Lung (tissue), 12 donors: ENCODE measurements around the gene UBQLNL. TPM values are rescaled to one million over a fixed set of nuclear protein-coding genes. Genes with fewer than 3 reads are reported as not detected.

ENCODE experiments used
- ATAC-seq: fragments of 200-7000 bp; cut with Tn5 transposase; one replicate; pipeline ENCODE4 v1.9.1; 2020; ENCODE audit warnings: moderate number of reproducible peaks; ENCODE audit not compliant: insufficient read depth, low FRiP score
- DNase-seq, 3 donors: peaks; one replicate each; pipeline ENCODE4 v3.0.0-alpha.2; 2013 to 2017
- H3K27ac ChIP-seq, 2 donors: one replicate each; pipeline ENCODE4 v1.5.1; 2013; ENCODE audit warnings: mild to moderate bottlenecking in 2 of 2, moderate library complexity in 2 of 2, control low read depth in 1 of 2, inconsistent platforms in 1 of 2, low read depth in 1 of 2, low read length in 1 of 2
- H3K27me3 ChIP-seq, 3 donors: one replicate each; pipeline ENCODE4 v1.5.1; 2013; ENCODE audit warnings: low read length in 2 of 3; ENCODE audit not compliant: control insufficient read depth in 3 of 3, insufficient read depth in 3 of 3
- H3K36me3 ChIP-seq, 4 donors: one replicate each; pipeline ENCODE4 v1.5.1; 2013; ENCODE audit warnings: low read length in 4 of 4, mild to moderate bottlenecking in 1 of 4, moderate library complexity in 1 of 4; ENCODE audit not compliant: control insufficient read depth in 4 of 4, insufficient read depth in 4 of 4
- H3K4me1 ChIP-seq, 5 donors: one replicate each; pipeline ENCODE4 v1.5.1; 2013; ENCODE audit warnings: low read length in 5 of 5, mild to moderate bottlenecking in 2 of 5, moderate library complexity in 1 of 5; ENCODE audit not compliant: control insufficient read depth in 5 of 5, insufficient read depth in 5 of 5
- H3K4me3 ChIP-seq: one replicate; pipeline ENCODE4 v1.5.1; 2013; ENCODE audit warnings: mild to moderate bottlenecking, control low read depth, moderate library complexity
- H3K9ac ChIP-seq, 2 donors: one replicate each; pipeline ENCODE4 v1.5.1; 2013; ENCODE audit warnings: low read length in 2 of 2, control low read depth in 1 of 2; ENCODE audit not compliant: insufficient read depth in 1 of 2
- H3K9me3 ChIP-seq, 4 donors: one replicate each; pipeline ENCODE4 v1.5.1; 2013; ENCODE audit warnings: low read length in 3 of 4, mild to moderate bottlenecking in 1 of 4, moderate library complexity in 1 of 4; ENCODE audit not compliant: control insufficient read depth in 4 of 4, insufficient read depth in 3 of 4
- CTCF ChIP-seq: IDR thresholded peaks from 2 replicates; pipeline ENCODE4 v1.5.1; 2012; ENCODE audit warnings: mild to moderate bottlenecking; ENCODE audit errors: control extremely low read depth, extremely low read depth
- WGBS, 2 donors: extraction: QIAGEN DNeasy Blood & Tissue Kit; methylation state at CpG; one replicate each; pipeline ENCODE4 v1.1.7; 2013; 5-methylcytosine and 5-hydroxymethylcytosine counted together
- polyA plus RNA-seq, 2 donors: library from polyadenylated mRNA; stranded (reverse); fragments of 200-250 nt; gene quantifications; one replicate each; pipeline ENCODE4 v1.2.1, GENCODE V29; 2013
- total RNA-seq, 2 donors: library from RNA; depleted of rRNA in 1 of 2; stranded (reverse); fragments of >200 nt in 1 of 2; gene quantifications; one replicate each; pipeline ENCODE4 v1.2.1, GENCODE V29; 2014 to 2021
- donor health status: control.
- donor health status: control.
- donor health status: Bipolar disorder and iron deficiency.
- donor health status: healthy.
- donor health status: DM: yes; HTN: yes; CAD: no.

Gene UBQLNL
- total and polyA plus RNA-seq, 4 donors = 0.16 to 0.85 (median 0.56) TPM

- no peak for TF ChIP-seq CTCF
- H3K27me3 ChIP-seq = no peaks in the 10 kb centered on the region
- DNase-seq (no peak), ATAC-seq (no peak)
- H3K9ac ChIP-seq = no peak overlapping the region
- no peaks in the 10 kb centered on the region for H3K36me3 ChIP-seq
- H3K4me1 ChIP-seq = no peaks in the 10 kb centered on the region
- no peak overlapping the region for H3K4me3 ChIP-seq
- H3K27ac ChIP-seq = no peak overlapping the region
- H3K9me3 ChIP-seq = no peaks in the 10 kb centered on the region
These were observed 20.0 kb upstream of the UBQLNL start for GRCh38 chr11:5536482-5536881.

GRCh38 chr11:5534046-5534445 is 17.5 kb upstream of the UBQLNL start:
- Histone ChIP-seq H3K4me1 (no peaks in the 10 kb centered on the region), H3K9me3 (no peaks in the 10 kb centered on the region), H3K27me3 (no peaks in the 10 kb centered on the region), H3K27ac (no peak overlapping the region), H3K4me3 (no peak overlapping the region), H3K9ac (no peak overlapping the region), H3K36me3 (no peaks in the 10 kb centered on the region)
- DNase-seq (no peak), ATAC-seq (no peak)
- 73 to 90% methylated on average over 1 of the region's 1 CpG for WGBS, 2 donors
- TF ChIP-seq CTCF = no peak

GRCh38 chr11:5531053-5531831 is 14.7 kb upstream of the UBQLNL start:
- ATAC-seq = no peak

More at GRCh38 chr11:5531053-5531831, 14.7 kb upstream of the UBQLNL start:
- Histone ChIP-seq H3K9me3 (no peaks in the 10 kb centered on the region), H3K4me1 (no peaks in the 10 kb centered on the region), H3K27ac (no peak overlapping the region), H3K4me3 (no peak overlapping the region), H3K27me3 (no peaks in the 10 kb centered on the region), H3K36me3 (no peaks in the 10 kb centered on the region), H3K9ac (no peak overlapping the region)
- WGBS, 2 donors = 77 to 87% methylated on average over 2 of the region's 2 CpGs
- no peak for TF ChIP-seq CTCF
- no peak for DNase-seq
